Tibial artery (tissue), 4 donors: ENCODE data around the gene AMACR.

Experiments
- DNase-seq, 2 donors: peaks; one replicate each; pipeline ENCODE4 v3.0.0-alpha.2; 2019
- H3K27ac ChIP-seq, 2 donors: fragments of 200-600 bp; sonication (generic) in 1 of 2; 1 replicate in 1 of 2; 2 replicates in 1 of 2; pipeline ENCODE4 v1.5.1; 2018 to 2019; ENCODE audit warnings: mild to moderate bottlenecking in 1 of 2
- H3K27me3 ChIP-seq, 2 donors: fragments of 200-600 bp; sonication (generic) in 1 of 2; one replicate each; pipeline versions ENCODE4 v1.5.1 to v1.6.0; 2016 to 2019
- H3K36me3 ChIP-seq, 3 donors: fragments of 200-600 bp; sonication (generic) in 2 of 3; one replicate each; pipeline ENCODE4 v1.5.1; 2016 to 2019; ENCODE audit warnings: mild to moderate bottlenecking in 2 of 3
- H3K4me1 ChIP-seq, 4 donors: fragments of 200-600 bp; sonication (generic) in 2 of 4; 1 replicate in 3 of 4; 2 replicates in 1 of 4; pipeline ENCODE4 v1.5.1; 2016 to 2019
- H3K4me3 ChIP-seq, 2 donors: fragments of 200-600 bp; sonication (generic) in 1 of 2; 1 replicate in 1 of 2; 2 replicates in 1 of 2; pipeline ENCODE4 v1.5.1; 2018 to 2019; ENCODE audit warnings: mild to moderate bottlenecking in 2 of 2
- H3K9me3 ChIP-seq, 3 donors: fragments of 200-600 bp; sonication (generic) in 1 of 3; one replicate each; pipeline ENCODE4 v1.5.1; 2016 to 2019
- CTCF ChIP-seq, 2 experiments: fragments of 200-600 bp in 1 of 2; fragments of 450-650 bp in 1 of 2; IDR thresholded peaks; one replicate each; pipeline ENCODE4 v1.5.1; 2017 to 2019; ENCODE audit warnings: antibody characterized with exemption in 2 of 2, mild to moderate bottlenecking in 1 of 2, moderate library complexity in 1 of 2
- intact Hi-C: fragments of 100-400 bp; cut with DNase I; formaldehyde crosslinking; loops from one replicate; pipeline ENCODE4 v1.15.0; 2023; ENCODE audit warnings: low total_unique reads

Gene AMACR

DNA sequence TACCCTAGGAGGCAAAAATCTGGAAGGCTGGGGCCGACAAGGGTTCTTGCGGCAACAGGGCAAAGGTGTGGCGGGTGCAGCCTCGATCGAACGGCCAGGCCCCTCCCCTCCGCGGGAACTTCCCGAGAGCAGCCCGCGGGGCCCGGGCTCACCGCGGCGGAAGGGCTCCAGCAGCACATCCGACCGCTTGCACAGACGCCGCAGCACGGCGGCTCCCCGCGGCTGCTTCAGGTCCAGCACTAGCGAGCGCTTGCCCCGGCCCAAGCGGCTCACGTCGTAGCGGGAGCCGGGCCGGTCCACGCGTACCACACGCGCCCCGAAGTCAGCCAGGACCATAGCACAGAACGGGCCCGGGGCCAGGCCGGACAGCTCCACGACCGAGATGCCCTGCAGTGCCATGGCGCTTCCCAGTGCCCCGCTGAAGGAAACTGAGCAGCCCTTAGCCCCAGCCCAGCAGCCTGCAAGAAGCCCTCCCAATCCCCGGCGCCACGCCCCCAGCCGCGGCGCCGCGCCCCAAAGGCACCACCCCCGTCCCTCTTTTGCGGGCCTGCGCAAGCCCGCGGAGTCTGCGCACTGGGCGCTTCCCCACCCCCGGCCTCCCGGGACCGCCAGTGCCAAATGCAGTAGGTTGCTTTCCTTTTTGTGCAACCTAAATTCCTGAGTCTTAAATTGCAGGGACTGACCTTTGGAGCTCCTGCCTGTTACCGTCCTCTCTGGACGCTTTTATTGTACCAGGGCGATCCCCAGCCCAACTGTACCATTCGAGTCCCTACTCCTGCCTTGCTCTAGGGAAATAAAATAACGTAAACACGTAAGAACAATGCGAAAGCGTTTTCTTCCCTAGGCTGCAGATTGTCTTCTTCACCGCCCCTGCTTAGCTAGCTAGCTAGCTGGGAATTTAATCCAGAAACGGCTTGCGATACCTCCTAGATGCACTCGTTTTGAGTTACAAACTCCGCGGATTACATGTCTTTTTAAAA lies at the start of gene AMACR:
Gene AMACR, minus strand, starts transcription at position 430 of the 980 bp plus-strand sequence. Its CDS starts 31 bp downstream, at position 399.
- H3K27ac ChIP-seq: peak within 1 kb of the TSS; percentile 89 to 90

DNA sequence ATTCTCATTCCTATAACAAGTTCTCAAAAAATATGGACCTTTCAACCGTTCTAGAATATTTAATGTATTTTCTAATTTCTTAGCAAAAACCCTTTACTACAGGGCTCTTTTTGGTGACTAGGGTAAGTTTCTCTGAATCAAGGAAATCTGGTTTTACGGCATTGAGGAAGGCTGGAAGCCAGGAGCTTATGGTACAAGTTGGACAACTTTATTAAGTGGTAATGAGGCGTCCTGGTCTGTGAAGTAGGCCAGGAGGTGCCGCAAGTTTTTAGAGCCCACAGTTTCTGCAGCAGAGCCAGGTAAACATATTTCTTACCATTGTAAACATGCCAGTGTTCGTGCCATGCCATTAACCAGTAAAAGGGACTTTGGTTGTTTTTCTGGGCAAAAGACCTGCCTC lies 49.7 kb upstream of the AMACR start:
- no peaks in the 10 kb centered on the region for H3K36me3 ChIP-seq
- intact Hi-C loops: no loop called here
- H3K27ac ChIP-seq: no peak overlapping the region
- H3K27me3 ChIP-seq: no peaks in the 10 kb centered on the region
- DNase-seq: no peak
- peaks cover 0 to 16% (median 2%) of the 10 kb centered on the region in 4 donors for H3K4me1 ChIP-seq
- no peak overlapping the region for H3K4me3 ChIP-seq
- H3K9me3 ChIP-seq: no peaks in the 10 kb centered on the region
- TF ChIP-seq CTCF (IDR thresholded peaks at IDR 0.05): no peak

More for the DNA sequence above, at the start of gene AMACR:
- TF ChIP-seq CTCF (IDR thresholded peaks at IDR 0.05): no peak
- Histone ChIP-seq H3K9me3 (no peaks in the 10 kb centered on the region), H3K4me3 (peak within 1 kb of the TSS; percentile 70 to 91), H3K4me1 (peaks cover 0 to 22% (median 9%) of the 10 kb centered on the region in 4 donors), H3K36me3 (peaks cover 0 to 5% (median 3%) of the 10 kb centered on the region in 3 donors), H3K27me3 (no peaks in the 10 kb centered on the region)
- intact Hi-C loops: no loop called here
- peak; percentile 89 to 96 for DNase-seq

DNA sequence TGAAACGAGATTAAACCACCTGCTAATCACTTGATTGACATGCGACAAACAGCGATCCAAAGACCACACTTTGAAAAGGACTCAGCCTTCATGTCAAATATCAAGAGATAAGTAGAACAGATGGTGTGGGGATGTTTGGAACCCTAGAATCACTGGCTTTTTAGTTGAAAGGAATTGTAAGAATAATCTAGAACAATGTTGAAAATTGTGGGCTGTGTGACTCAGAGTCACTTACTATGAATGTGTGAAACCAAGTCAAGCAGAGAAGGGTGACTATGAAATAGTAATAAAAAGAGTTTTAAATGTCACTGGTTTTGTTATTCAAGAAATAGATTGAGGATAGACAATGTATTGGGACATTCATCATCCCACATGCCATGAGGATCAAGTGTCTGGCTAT lies 49.3 kb upstream of the AMACR start:
- Histone ChIP-seq H3K27ac (no peak overlapping the region), H3K4me1 (peaks cover 0 to 20% (median 2%) of the 10 kb centered on the region in 4 donors), H3K27me3 (no peaks in the 10 kb centered on the region), H3K4me3 (no peak overlapping the region), H3K9me3 (no peaks in the 10 kb centered on the region), H3K36me3 (no peaks in the 10 kb centered on the region)
- no peak for TF ChIP-seq CTCF (IDR thresholded peaks at IDR 0.05)
- intact Hi-C loops: no loop called here
- no peak for DNase-seq

- TF ChIP-seq CTCF (IDR thresholded peaks at IDR 0.05): no peak
- H3K36me3 ChIP-seq: peaks cover 0 to 4% (median 0%) of the 10 kb centered on the region in 3 donors
- H3K27me3 ChIP-seq: no peaks in the 10 kb centered on the region
- DNase-seq: no peak
- no peak overlapping the region for H3K4me3 ChIP-seq
- H3K27ac ChIP-seq: no peak overlapping the region
- H3K4me1 ChIP-seq: peaks cover 0 to 20% (median 2%) of the 10 kb centered on the region in 4 donors
- intact Hi-C loops: no loop called here
- H3K9me3 ChIP-seq: no peaks in the 10 kb centered on the region
Observed at GRCh38 chr5:34055667-34056066, 47.8 kb upstream of the AMACR start.

GRCh38 chr5:34054400-34054729 lies 46.5 kb upstream of the AMACR start:
- no peaks in the 10 kb centered on the region for H3K9me3 ChIP-seq
- TF ChIP-seq CTCF (IDR thresholded peaks at IDR 0.05): no peak
- H3K27me3 ChIP-seq: no peaks in the 10 kb centered on the region
- H3K4me1 ChIP-seq: peaks cover 0 to 20% (median 2%) of the 10 kb centered on the region in 4 donors
- no peak for DNase-seq
- peaks cover 0 to 4% (median 0%) of the 10 kb centered on the region in 3 donors for H3K36me3 ChIP-seq
- H3K4me3 ChIP-seq: no peak overlapping the region
- no peak overlapping the region for H3K27ac ChIP-seq
- intact Hi-C loops: no loop called here
